HepG2 (cell line): ENCODE results near the gene TDRD10. TPM values are rescaled to one million over a fixed set of nuclear protein-coding genes. Genes with fewer than 3 reads are reported as not detected.
A peak's percentile ranks its signal among the peaks of the same experiment; 100 is the strongest.

Experiments used
- ARHGAP35 ChIP-seq: sonication (generic); formaldehyde crosslinking; IDR thresholded peaks from 2 replicates; pipeline ENCODE4 v1.9.0; 2022; ENCODE audit warnings: mild to moderate bottlenecking, inconsistent platforms, moderate library complexity, missing genetic modification reagents, borderline replicate concordance
- HOXA5 ChIP-seq: sonication (generic); formaldehyde crosslinking; IDR thresholded peaks from 2 replicates; pipeline ENCODE4 v1.4.0; 2020; ENCODE audit warnings: missing genetic modification reagents
- JARID2 ChIP-seq: sonication (generic); formaldehyde crosslinking; IDR thresholded peaks from 2 replicates; pipeline ENCODE4 v1.8.1; 2023; ENCODE audit warnings: missing genetic modification reagents, inconsistent platforms; ENCODE audit not compliant: insufficient replicate concordance
- KDM5B ChIP-seq: sonication (generic); formaldehyde crosslinking; IDR thresholded peaks from 2 replicates; pipeline ENCODE4 v1.4.0; 2020; ENCODE audit warnings: missing genetic modification reagents, mild to moderate bottlenecking, borderline replicate concordance
- MIXL1 ChIP-seq: IDR thresholded peaks from 2 replicates; pipeline ENCODE4 v1.6.1; 2016
- MTF1 ChIP-seq: sonication (generic); formaldehyde crosslinking; IDR thresholded peaks from 2 replicates; pipeline ENCODE4 v1.5.0; 2020; ENCODE audit warnings: missing genetic modification reagents
- NFYB ChIP-seq: sonication (generic); formaldehyde crosslinking; IDR thresholded peaks from 2 replicates; pipeline ENCODE4 v1.4.0; 2020; ENCODE audit warnings: missing genetic modification reagents
- NKX3-1 ChIP-seq: sonication (generic); formaldehyde crosslinking; IDR thresholded peaks from 2 replicates; pipeline ENCODE4 v1.5.0; 2020; ENCODE audit warnings: missing genetic modification reagents
- NR2F2 ChIP-seq: IDR thresholded peaks from 2 replicates; pipeline ENCODE4 v1.6.1; 2012; ENCODE audit warnings: low read depth, inconsistent platforms, borderline replicate concordance
- PITX1 ChIP-seq: sonication (generic); formaldehyde crosslinking; IDR thresholded peaks from 2 replicates; pipeline ENCODE4 v1.5.1; 2020; ENCODE audit warnings: mild to moderate bottlenecking, missing genetic modification reagents
- SMARCE1 ChIP-seq: fragments of 450-650 bp; IDR thresholded peaks from 2 replicates; pipeline ENCODE4 v1.6.1; 2017; ENCODE audit warnings: borderline replicate concordance
- TSC22D2 ChIP-seq: sonication (generic); formaldehyde crosslinking; IDR thresholded peaks from 2 replicates; pipeline ENCODE4 v1.5.1; 2020; ENCODE audit warnings: missing genetic modification reagents, mild to moderate bottlenecking, borderline replicate concordance
- UBTF ChIP-seq: sonication (generic); formaldehyde crosslinking; IDR thresholded peaks from 2 replicates; pipeline ENCODE4 v1.4.0; 2020; ENCODE audit warnings: mild to moderate bottlenecking, missing genetic modification reagents
- ZBTB14 ChIP-seq: sonication (generic); formaldehyde crosslinking; IDR thresholded peaks from 2 replicates; pipeline ENCODE4 v1.4.0; 2020; ENCODE audit warnings: missing genetic modification reagents
- ZBTB26 ChIP-seq: IDR thresholded peaks from 2 replicates; pipeline ENCODE4 v1.6.1; 2016; ENCODE audit warnings: missing compliant biosample characterization, missing genetic modification reagents, borderline replicate concordance
- ZNF264 ChIP-seq: sonication (generic); formaldehyde crosslinking; IDR thresholded peaks from 2 replicates; pipeline ENCODE4 v1.4.0; 2020; ENCODE audit warnings: missing genetic modification reagents
- ZNF317 ChIP-seq: sonication (generic); formaldehyde crosslinking; IDR thresholded peaks from 2 replicates; pipeline ENCODE4 v1.5.0; 2020; ENCODE audit warnings: mild to moderate bottlenecking, missing genetic modification reagents
- ZNF331 ChIP-seq: sonication (generic); formaldehyde crosslinking; IDR thresholded peaks from 2 replicates; pipeline ENCODE4 v1.4.0; 2020; ENCODE audit warnings: missing genetic modification reagents
- ZNF430 ChIP-seq: sonication (generic); formaldehyde crosslinking; IDR thresholded peaks from 2 replicates; pipeline ENCODE4 v1.9.0; 2021; ENCODE audit warnings: mild to moderate bottlenecking, missing genetic modification reagents
- ZNF451 ChIP-seq: sonication (generic); formaldehyde crosslinking; IDR thresholded peaks from 2 replicates; pipeline ENCODE4 v1.5.0; 2020; ENCODE audit warnings: mild to moderate bottlenecking, missing genetic modification reagents
- ZNF564 ChIP-seq: sonication (generic); formaldehyde crosslinking; IDR thresholded peaks from 2 replicates; pipeline ENCODE4 v1.8.1; 2023; ENCODE audit warnings: mild to moderate bottlenecking, missing genetic modification reagents
- ZNF605 ChIP-seq: sonication (generic); formaldehyde crosslinking; IDR thresholded peaks from 2 replicates; pipeline ENCODE4 v1.8.0; 2022; ENCODE audit warnings: mild to moderate bottlenecking, missing genetic modification reagents
- ZNF616 ChIP-seq: sonication (generic); formaldehyde crosslinking; IDR thresholded peaks from 2 replicates; pipeline ENCODE4 v1.5.0; 2020; ENCODE audit warnings: low read depth, mild to moderate bottlenecking, missing genetic modification reagents
- ZNF670 ChIP-seq: sonication (generic); formaldehyde crosslinking; IDR thresholded peaks from 2 replicates; pipeline ENCODE4 v1.8.0; 2022; ENCODE audit warnings: mild to moderate bottlenecking, missing genetic modification reagents, borderline replicate concordance
- ZSCAN9 ChIP-seq: IDR thresholded peaks from 2 replicates; pipeline ENCODE4 v1.6.1; 2016; ENCODE audit warnings: borderline replicate concordance
- polyA plus RNA-seq, 8 experiments: library from polyadenylated mRNA; depleted of rRNA in 3 of 8; stranded (reverse) in 7 of 8; unstranded in 1 of 8; fragments of >200 nt; fragmentation: Illumina TruSeq in 4 of 8; extraction: Trizol in 4 of 8; gene quantifications; 2 replicates each; pipeline versions ENCODE4 v1.2.1 to v1.2.3, GENCODE V29; 2011 to 2016; ENCODE audit warnings: low read depth in 4 of 8, missing spikeins in 1 of 8, mixed read lengths in 1 of 8; ENCODE audit not compliant: insufficient read depth in 1 of 8
- total RNA-seq, 5 experiments: library from RNA; depleted of rRNA; stranded (reverse); fragments of >200 nt; fragmentation: Illumina TruSeq; extraction: Trizol; gene quantifications; 2 replicates each; pipeline ENCODE4 v1.2.3, GENCODE V29; 2016; ENCODE audit warnings: low read depth in 1 of 5
- TF ChIP-seq, protein P1 (sequence below): IDR thresholded peaks from 2 replicates; pipeline ENCODE4 v1.6.1; 2016; ENCODE audit warnings: missing compliant biosample characterization, missing genetic modification reagents, borderline replicate concordance

The TDRD10 gene
- total and polyA plus RNA-seq, 2 of the 13 experiments (the other 11 are each of a cell fraction or from before 2014, with no cell fraction given), result not detected

DNA sequence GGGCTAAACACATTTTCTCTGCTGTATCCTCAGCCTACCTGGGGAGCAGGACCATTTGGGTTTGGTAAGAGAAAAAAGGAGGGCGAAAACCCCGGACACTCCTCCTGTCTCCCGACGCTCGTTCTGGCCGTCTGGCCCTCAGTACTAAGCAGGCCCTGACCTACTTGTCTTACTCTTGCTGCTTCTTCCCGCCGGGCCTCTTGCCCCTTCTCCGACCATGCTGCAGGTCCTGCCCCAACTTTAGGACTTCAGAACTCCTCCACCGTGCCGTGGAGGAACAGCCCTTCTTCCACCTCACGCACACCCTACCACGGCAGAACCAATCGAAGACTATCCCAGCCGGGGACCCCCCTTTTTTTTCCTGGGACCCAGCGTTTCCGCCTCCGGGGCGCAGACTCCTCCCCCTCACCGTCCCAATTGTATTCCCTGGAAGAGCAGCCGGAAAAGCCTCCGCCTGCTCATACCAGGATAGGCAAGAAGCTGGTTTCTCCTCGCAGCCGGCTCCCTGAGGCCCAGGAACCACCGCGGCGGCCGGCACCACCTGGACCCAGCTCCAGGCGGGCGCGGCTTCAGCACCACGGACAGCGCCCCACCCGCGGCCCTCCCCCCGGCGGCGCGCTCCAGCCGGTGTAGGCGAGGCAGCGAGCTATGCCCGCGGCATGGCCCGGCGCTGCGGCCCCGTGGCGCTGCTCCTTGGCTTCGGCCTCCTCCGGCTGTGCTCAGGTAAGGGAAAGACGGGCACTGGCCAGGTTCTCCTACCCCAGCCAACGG, 65.6 kb downstream of the TDRD10 start, which contains the start of gene CHRNB2 (continued):
- TF ChIP-seq, protein P1, sequence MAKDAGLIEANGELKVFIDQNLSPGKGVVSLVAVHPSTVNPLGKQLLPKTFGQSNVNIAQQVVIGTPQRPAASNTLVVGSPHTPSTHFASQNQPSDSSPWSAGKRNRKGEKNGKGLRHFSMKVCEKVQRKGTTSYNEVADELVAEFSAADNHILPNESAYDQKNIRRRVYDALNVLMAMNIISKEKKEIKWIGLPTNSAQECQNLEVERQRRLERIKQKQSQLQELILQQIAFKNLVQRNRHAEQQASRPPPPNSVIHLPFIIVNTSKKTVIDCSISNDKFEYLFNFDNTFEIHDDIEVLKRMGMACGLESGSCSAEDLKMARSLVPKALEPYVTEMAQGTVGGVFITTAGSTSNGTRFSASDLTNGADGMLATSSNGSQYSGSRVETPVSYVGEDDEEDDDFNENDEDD (CRISPR knock-in tag), result peak; percentile 51; the same call in 1 of the 2 replicates
- TF ChIP-seq ZNF616 (CRISPR knock-in tag) (peak; percentile 92; the same call in 1 of the 2 replicates), ZNF430 (CRISPR knock-in tag) (peak; percentile 98), ZNF264 (no peak), HOXA5 (peak; percentile 98), JARID2 (CRISPR knock-in tag) (no peak), ZBTB14 (CRISPR knock-in tag) (peak; percentile 75), ZNF605 (peak; percentile 85; the same call in 1 of the 2 replicates), NR2F2 (no peak), NKX3-1 (CRISPR knock-in tag) (peak; percentile 96), ZNF317 (CRISPR knock-in tag) (no peak), ZSCAN9 (CRISPR knock-in tag) (peak; percentile 99), ZNF564 (CRISPR knock-in tag) (peak; percentile 97), MTF1 (CRISPR knock-in tag) (peak; percentile 80; the same call in 1 of the 2 replicates), NFYB (CRISPR knock-in tag) (peak; percentile 47; the same call in 1 of the 2 replicates), PITX1 (CRISPR knock-in tag) (no peak), SMARCE1 (no peak), MIXL1 (CRISPR knock-in tag) (peak; percentile 73; the same call in 1 of the 2 replicates), ZBTB26 (CRISPR knock-in tag) (peak; percentile 93), TSC22D2 (CRISPR knock-in tag) (peak; percentile 99), ZNF670 (peak; percentile 89; the same call in 1 of the 2 replicates), ZNF451 (CRISPR knock-in tag) (peak; percentile 96), ARHGAP35 (CRISPR knock-in tag) (peak; percentile 79), KDM5B (CRISPR knock-in tag) (peak; percentile 97), ZNF331 (CRISPR knock-in tag) (peak; percentile 97), UBTF (CRISPR knock-in tag) (peak; percentile 76; the same call in 1 of the 2 replicates)
